Left ventricle myocardium superior (tissue), 1 donor: ENCODE results near the gene FARP1. TPM values are rescaled to one million over a fixed set of nuclear protein-coding genes. Genes with fewer than 3 reads are reported as not detected.
"Not testable (repeated sequence)": the region's sequence is repeated elsewhere in the genome, so short reads cannot be mapped to it uniquely, and the experiment has no call there.

Experiments used
- ATAC-seq: fragments of 200-7000 bp; cut with Tn5 transposase; one replicate; pipeline ENCODE4 v1.9.1; 2020; ENCODE audit warnings: mild to moderate bottlenecking, moderate library complexity
- DNase-seq: peaks from one replicate; pipeline ENCODE4 v3.0.0-alpha.2; 2020
- intact Hi-C: fragments of 100-400 bp; cut with micrococcal nuclease; formaldehyde crosslinking; loops from one replicate; pipeline ENCODE4 v1.11.0; 2022
- total RNA-seq: library from RNA; stranded (reverse); fragmentation: NEBNext Ultra II Directional; extraction: Animal tissue kit (Norgen Biotek cat#: 25700); gene quantifications from one replicate; pipeline ENCODE4 v1.2.1, GENCODE V29; 2021
- donor health status: DM: no; HTN: yes; CAD: no; lungs with severe emphysema.

The FARP1 gene
- total RNA-seq, 1 donor from 2014 or later: 14.9 TPM

- no peak for ATAC-seq
- no peak for DNase-seq
- intact Hi-C loops: no loop called here
Observed at GRCh38 chr13:98216711-98217285, 73.9 kb downstream of the FARP1 start.

GRCh38 chr13:98217597-98217996 lies 74.7 kb downstream of the FARP1 start:
- intact Hi-C loops: no loop called here
- ATAC-seq (no peak), DNase-seq (no peak)

GRCh38 chr13:98219685-98220084 lies 76.8 kb downstream of the FARP1 start:
- intact Hi-C loops: no loop called here
- ATAC-seq (no peak), DNase-seq (no peak)

GRCh38 chr13:98220271-98220791 lies 77.4 kb downstream of the FARP1 start:
- intact Hi-C loops: no loop called here
- DNase-seq (no peak), ATAC-seq (peak; percentile 57)

- no peak for ATAC-seq
- no peak for DNase-seq
- intact Hi-C loops: no loop called here
Observed at GRCh38 chr13:98221234-98221633, 78.3 kb downstream of the FARP1 start.

- ATAC-seq (no peak), DNase-seq (no peak)
- intact Hi-C loops: no loop called here
Observed at GRCh38 chr13:98222081-98222554, 79.2 kb downstream of the FARP1 start.

- intact Hi-C loops: no loop called here
- ATAC-seq (no peak), DNase-seq (no peak)
Observed at GRCh38 chr13:98222816-98223215, 79.9 kb downstream of the FARP1 start.

GRCh38 chr13:98223741-98224140 lies 80.8 kb downstream of the FARP1 start:
- intact Hi-C loops: no loop called here
- ATAC-seq: no peak

GRCh38 chr13:98224557-98224956 lies 81.7 kb downstream of the FARP1 start:
- ATAC-seq: no peak
- intact Hi-C loops: no loop called here
- no peak for DNase-seq

More at GRCh38 chr13:98223741-98224140, 80.8 kb downstream of the FARP1 start:
- DNase-seq: no peak

DNA sequence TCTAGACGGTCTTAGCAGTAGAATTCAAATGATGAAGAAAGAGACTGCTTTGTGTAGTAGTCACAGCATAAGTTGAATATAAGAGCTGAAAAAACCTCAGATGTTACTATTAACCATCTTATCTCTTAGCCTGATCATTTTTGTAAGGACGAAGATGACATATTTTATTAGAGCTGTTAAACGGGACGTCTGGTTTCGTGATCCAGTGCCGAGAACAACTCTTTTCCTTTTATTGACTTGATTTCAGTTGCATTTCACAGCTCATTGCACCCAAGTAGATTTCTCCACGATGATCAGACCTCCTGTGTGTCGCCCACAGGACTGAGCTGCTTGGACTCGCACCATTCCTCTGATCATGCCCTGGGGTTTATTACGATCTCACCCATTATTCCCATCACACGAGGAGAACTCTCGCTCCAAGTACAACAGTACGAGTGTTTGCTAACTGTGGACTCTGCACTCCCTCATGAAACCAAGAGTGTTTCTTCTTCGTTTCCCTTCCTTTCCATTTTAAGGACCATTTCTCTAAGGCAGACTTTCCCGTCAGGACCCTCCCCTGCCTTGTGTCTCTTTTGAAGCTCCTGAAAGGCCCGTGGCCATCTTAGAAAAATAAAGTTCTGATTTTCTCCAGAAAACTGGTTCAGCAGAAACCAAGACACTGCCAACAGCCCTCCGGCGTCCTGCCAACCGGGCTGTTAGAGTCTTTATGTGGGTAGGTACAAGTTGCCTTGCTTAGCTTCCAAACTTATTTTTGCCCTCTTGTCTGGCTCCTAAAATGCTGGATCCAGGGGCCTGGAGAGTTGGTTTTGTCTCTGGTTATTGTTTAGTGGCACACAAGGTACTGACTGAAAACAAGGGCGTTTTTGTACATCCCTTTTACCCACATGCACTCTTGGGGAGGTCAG lies 82.4 kb downstream of the FARP1 start:
- no peak for DNase-seq
- ATAC-seq: no peak
- intact Hi-C loops: no loop called here

DNA sequence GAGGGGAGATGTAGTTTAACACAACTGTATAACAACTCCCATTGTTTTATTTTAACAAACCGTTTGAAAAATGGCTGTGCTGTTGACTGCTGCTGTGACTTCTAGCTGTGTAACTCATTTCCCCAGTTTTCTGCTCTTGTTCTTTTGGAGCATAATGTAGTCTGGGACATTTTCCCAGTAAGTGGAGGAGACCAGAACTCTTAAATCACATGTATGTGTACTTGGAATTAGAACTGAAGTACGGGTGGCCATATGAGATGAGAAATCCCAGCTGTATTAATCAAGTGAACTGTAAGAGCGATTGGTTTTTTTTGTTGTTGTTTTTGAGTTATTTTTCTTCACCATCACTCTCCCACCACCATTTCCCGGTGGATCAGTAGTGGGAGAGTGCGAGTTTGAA lies 83.6 kb downstream of the FARP1 start:
- ATAC-seq (no peak), DNase-seq (no peak)
- intact Hi-C loops: no loop called here

DNA sequence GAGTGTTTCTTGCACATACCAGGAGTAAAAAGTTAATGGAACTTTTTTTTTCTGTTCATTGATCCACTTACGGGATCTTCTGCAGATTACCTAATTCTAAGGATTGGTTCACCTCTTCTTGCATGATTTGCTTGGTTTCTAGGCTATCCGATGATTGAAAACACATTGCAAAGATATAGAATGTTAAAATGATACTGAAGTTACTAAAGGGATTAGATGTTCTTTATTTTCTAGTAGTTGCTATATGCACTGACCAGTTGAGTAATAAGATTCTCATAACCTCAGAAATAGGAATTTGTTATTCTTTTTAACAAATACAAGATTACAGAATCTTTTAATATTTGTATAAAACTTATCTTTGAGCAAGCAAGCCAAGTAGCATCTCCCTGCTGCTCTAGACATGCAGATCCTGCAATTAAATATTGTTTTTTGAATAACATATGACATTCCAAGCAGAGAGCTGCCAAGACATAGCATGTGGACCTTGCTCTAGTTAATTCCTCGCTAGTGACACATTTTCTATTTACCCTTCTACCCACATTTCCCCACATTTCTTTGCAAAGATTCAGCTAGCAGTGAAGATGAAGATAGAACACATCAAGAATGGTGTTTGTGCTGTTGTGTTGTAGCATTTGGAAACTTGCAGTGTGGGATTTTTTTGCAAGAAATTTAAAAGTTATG lies 85.9 kb downstream of the FARP1 start:
- no peak for DNase-seq
- intact Hi-C loops: no loop called here
- no peak for ATAC-seq

GRCh38 chr13:98230762-98231161 lies 87.9 kb downstream of the FARP1 start:
- intact Hi-C loops, ATAC-seq, DNase-seq: not testable (repeated sequence)

DNA sequence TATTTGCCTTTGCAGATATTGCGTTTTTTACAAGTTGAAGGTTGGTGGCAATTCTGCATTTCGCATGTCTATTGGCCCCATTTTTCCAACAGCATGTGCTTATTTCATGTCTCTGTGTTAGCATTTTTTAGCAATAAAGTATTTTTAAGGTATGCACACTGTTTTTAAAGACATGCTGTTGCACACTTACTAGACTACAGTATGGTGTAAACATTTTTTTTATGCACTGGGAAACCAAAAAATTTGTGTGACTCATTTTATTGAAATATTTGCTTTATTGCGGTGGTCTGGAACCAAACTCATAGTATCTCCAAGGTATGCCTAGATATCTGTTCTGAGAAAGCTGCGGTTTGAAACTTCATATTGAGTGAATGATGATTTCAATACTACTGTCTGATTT lies 89.6 kb downstream of the FARP1 start:
- no peak for ATAC-seq

DNA sequence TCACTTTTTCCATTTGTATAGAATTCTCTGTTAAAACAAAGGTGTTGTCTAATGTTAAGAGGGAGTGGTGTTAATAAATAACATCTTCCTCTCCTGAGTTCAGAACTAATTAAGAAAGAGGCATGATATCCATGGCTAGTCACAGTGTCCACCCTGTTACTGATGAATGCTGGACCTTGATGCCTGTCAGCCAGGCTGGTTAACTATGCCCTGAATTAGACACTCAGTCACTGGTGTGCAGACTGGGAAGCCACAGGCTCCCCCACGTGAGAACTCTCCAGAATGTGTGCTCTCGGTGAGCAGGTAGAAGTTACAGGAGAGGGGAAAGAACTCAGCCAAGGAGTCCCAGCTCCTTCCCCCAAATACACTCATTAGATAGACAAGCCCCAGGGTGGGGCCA lies 90.2 kb downstream of the FARP1 start:
- intact Hi-C loops: no loop called here
- DNase-seq (no peak), ATAC-seq (no peak)

More for the DNA sequence above, 89.6 kb downstream of the FARP1 start:
- intact Hi-C loops: no loop called here
- no peak for DNase-seq

- DNase-seq (no peak), ATAC-seq (no peak)
- intact Hi-C loops: no loop called here
Observed at GRCh38 chr13:98234348-98234747, 91.5 kb downstream of the FARP1 start.

DNA sequence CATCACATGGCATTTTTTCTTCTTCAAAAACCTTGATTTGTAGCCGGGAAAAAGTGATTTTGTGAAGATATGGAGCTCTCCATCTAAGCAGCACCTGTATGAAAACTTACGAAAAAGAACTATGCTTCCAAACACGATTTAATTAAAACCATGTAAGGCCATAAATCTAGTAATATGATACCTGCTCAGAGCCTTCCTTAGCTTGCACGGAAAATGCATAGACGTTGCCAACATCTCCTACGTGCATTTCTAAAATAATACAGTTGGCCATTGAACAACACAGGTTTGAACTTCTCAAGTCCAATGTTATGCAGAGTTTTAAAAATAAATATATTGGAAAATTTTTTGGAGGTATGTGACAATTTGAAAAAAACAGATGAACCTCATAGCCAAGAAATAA lies 93.3 kb downstream of the FARP1 start:
- ATAC-seq (no peak), DNase-seq (no peak)
- intact Hi-C loops: no loop called here

DNA sequence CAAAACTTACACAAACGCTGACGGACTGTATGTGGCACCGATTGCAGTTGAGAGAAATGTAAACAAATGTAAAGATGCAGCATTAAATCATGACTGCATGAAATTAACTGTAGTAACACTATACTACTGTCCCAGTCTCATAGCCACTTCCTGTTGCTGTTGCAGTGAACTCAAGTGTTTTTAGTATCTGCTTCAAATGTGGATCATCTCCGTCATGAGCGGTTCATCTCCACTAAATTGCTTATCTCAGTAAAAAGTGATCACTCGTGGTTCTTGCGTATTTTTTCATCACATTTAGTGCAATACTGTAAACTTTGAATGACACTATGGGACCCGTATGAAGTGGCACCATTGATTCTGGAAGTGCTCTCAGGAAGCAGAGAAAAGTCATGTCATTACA lies 94.4 kb downstream of the FARP1 start:
- ATAC-seq: no peak
- intact Hi-C loops: no loop called here
- DNase-seq: no peak

GRCh38 chr13:98239162-98240076 lies 96.5 kb downstream of the FARP1 start:
- ATAC-seq: no peak
- intact Hi-C loops: no loop called here
- DNase-seq: no peak
